HG03064 (cell line): ENCODE data around the gene ACTN2.

Experiments used
- ATAC-seq: cut with Tn5 transposase; IDR thresholded peaks from one replicate; pipeline ENCODE4 v1.9.1; 2021; ENCODE audit warnings: low read depth; ENCODE audit not compliant: unreplicated experiment

ACTN2 gene

DNA sequence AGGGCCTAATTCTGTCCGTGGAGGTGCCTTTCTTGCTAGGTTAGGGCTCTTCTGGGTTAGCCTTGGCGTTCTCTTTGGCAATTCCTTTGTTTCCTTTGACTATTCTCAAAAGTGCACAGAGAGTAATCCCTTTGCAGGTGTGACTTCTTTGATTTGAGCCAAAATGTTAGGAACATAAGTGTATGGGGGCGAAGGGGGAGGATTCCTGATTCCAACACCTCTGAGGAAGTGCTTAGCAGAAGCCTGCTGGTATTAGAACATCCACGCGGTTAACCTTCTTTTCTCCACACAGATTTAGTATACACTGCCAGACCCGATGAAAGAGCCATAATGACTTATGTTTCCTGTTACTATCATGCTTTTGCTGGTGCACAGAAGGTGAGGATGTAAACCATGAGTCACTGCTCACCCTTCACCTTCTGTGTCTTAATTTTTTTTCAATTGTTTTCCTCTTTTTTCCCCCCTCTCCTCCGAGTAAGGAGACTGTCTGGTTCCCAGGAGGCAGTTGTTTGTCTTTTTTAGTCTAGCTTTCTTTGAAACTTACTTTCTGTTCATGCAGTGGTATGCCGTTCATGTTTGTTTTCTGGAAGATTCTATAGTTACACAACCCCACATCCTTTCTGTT lies 48.0 kb downstream of the ACTN2 start:
- no peak for ATAC-seq

DNA sequence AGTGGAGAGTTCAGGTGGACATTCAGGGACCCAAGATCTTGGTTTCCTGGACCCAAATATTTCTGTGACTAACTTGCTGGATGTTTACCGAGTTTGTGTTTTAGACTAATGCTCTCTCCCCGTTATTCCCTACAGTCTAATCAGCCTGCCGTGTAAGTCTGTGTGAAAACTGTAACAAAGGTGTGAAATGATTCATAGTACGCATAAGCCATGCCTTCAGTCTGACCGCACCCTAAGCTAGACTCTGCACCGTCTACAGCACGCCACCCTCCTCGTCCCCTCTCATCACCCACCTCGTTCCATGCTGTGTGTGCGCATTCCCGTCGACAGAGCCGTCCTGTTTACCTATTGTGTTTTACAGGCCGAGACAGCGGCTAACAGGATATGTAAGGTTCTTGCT lies 50.5 kb downstream of the ACTN2 start:
- no peak for ATAC-seq

GRCh38 chr1:236741753-236742152 lies 55.5 kb downstream of the ACTN2 start:
- no peak for ATAC-seq

DNA sequence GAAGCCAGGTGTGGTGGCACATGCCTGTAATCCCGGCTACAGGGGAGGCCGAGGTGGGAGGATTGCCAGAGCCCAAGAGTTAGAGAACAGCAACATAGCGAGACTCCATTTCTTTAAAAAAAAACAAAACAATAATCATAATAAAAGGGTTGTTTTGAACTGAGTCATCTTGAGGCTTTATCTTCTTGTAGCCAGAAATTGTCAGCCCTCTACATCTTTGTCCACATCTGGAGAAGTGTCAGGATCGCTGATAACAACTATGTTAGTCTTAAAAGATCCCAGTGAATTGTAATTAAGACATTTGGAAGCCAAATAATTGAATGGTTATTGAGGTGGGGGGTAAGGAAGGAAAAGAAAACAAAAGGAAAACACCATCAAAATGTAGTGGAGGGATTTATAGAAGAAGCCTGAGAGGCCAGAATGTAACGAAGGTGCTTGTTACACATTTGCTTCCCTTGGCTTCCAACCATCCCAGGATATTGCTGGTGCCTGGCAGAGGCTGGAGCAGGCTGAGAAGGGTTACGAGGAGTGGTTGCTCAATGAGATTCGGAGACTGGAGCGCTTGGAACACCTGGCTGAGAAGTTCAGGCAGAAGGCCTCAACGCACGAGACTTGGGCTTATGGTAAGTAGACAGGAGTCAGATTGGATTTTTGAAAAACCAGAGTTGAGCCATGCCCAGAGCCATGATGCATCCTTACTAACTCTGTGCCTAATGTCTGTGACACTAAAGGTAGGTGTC lies 56.3 kb downstream of the ACTN2 start:
- no peak for ATAC-seq

DNA sequence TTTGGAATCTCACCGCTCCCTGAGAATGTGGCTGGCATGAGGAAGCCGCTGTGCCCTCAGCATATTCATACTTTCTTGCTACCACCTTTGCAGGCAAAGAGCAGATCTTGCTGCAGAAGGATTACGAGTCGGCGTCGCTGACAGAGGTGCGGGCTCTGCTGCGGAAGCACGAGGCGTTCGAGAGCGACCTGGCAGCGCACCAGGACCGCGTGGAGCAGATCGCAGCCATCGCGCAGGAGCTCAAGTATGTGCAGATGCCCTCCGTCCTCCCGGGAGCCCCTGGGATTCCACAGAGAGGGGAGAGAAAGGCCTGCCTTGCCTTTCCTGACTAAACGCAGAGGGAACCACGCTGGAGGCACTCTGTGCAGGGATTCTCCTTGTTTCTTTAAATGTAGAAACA lies 58.2 kb downstream of the ACTN2 start:
- no peak for ATAC-seq

DNA sequence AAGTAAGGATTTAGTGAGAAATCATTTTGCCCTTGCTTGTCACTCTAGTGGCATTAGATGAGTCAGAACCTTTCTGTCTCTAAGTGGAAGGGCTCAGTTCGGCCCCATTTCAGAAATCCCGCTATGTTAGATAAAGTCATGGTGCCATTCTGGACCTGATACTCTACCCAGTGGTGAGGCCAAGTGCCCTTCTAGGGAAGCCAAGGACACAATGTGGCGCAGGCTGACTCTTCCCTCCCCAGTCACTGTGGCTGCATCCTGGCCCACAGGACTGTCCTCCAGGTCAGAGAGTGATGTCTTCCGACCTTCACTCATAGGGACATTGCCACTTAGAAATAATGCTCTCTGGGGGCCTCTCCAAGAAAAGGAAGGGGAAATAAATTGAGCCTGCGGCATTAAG lies 60.5 kb downstream of the ACTN2 start:
- ATAC-seq: no peak

- no peak for ATAC-seq
Measured at GRCh38 chr1:236747311-236747985, 61.1 kb downstream of the ACTN2 start.

DNA sequence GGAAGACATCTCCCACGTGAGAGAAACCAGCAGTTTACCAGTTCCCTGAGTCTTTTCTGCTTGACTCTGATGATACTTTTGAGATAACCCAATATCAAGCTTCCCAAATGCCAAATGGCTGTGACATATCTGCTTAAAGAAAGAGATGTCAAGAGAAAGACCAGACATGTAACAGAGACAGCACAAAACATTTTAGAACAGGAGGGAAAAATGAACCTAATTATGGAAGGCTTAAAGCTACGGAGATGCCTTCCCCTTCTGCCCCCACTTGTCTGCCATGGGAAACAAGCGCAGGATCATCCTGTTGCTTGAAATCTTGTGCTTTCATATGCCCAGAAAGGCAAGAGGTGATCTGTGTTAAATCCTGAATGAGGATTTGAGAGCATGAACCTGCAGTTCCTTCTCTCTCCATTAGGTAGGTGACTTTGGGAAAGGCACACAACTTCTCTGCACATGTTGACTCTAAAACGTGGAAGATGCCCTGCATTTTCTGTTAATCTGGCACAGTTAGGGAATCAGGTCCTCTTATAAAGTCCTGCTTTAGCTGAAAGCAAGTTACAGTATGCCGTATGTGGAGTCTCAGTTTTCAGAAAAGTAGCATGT lies 62.1 kb downstream of the ACTN2 start:
- no peak for ATAC-seq

- no peak for ATAC-seq
Measured at GRCh38 chr1:236750928-236751327, 64.6 kb downstream of the ACTN2 start.

DNA sequence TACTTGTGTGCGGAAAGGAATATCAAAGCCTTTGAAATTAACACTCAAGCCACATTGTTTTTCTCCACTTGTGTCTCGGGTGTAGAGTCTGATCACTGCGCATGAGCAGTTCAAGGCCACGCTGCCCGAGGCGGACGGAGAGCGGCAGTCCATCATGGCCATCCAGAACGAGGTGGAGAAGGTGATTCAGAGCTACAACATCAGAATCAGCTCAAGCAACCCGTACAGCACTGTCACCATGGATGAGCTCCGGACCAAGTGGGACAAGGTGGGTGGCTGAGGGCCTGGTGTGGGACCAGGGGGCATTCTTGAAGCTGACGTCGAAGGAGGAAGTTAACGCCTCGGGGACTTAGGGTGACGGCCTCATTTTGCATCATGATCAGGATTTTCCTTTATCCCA lies 65.1 kb downstream of the ACTN2 start:
- no peak for ATAC-seq

- no peak for ATAC-seq
Measured at GRCh38 chr1:236751935-236752334, 65.6 kb downstream of the ACTN2 start.

GRCh38 chr1:236753516-236753915 lies 67.2 kb downstream of the ACTN2 start:
- ATAC-seq: no peak

- ATAC-seq: no peak
Measured at GRCh38 chr1:236753964-236754363, 67.7 kb downstream of the ACTN2 start.

GRCh38 chr1:236754525-236755210 lies 68.4 kb downstream of the ACTN2 start:
- no peak for ATAC-seq

DNA sequence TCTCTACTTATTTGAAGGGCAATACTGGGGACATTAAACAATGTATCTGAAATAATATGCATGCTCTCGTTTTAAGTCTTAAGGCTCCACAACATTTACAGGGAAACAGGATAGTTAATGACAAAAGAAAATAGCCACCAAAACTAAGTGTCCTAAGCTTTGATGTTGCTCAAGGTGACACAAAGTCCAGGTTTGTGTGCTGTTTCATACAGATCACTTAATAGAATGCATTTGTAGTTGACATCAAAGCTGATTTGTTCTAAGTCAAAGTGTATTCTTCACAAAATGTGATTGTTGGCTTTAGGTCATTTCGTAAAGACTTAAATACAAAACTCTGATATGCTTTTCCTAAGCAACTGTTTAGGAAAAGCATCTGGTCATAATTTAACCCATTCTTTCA lies 71.3 kb downstream of the ACTN2 start:
- ATAC-seq: no peak

DNA sequence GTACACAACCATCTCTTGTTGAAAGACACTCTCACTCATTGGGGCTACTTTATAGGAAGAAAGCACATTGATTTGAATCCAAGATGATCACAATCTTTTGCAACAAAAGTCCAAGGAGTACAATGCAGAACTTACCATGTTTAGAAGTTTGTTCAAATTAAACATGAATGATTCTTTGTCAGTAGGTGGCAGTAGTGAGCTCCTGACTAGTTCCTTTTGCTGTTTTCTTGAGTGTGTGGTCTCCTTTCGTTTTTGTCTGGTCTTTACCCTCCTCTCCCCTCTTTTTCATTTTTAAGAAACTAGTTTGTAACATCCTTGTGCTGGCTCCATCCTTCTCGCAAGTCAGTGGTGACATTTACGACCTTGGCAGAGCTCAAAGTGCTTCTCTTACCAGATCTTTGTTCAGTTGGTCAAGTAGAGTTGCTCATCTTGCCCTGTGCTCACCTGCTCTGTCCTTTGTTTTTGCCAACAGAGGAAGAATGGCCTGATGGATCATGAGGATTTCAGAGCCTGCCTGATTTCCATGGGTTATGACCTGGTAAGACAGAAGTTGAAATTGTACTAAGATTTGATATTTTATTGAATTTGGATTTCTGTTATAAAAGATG lies 73.1 kb downstream of the ACTN2 start:
- ATAC-seq: no peak

DNA sequence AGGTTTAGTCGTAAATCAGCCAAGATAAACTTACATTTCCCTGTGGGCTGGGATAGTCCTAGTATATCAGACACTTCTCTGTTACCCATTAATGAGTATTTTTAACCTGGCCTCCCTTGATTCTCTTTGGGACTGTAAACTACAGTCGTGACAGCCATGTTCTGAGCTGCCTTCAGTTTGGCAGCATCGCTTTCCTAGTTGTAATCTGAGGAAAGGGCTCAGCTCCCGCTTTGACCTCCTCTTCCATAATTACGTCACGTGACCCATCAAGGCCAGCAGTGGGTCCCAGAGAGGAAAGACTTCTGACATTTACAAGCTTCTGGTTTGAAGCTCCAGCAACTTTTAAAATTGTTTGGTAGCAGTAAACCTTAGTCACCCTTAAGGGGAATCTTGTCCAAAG lies 74.2 kb downstream of the ACTN2 start:
- no peak for ATAC-seq

- ATAC-seq: no peak
Measured at GRCh38 chr1:236760986-236761385, 74.7 kb downstream of the ACTN2 start.

DNA sequence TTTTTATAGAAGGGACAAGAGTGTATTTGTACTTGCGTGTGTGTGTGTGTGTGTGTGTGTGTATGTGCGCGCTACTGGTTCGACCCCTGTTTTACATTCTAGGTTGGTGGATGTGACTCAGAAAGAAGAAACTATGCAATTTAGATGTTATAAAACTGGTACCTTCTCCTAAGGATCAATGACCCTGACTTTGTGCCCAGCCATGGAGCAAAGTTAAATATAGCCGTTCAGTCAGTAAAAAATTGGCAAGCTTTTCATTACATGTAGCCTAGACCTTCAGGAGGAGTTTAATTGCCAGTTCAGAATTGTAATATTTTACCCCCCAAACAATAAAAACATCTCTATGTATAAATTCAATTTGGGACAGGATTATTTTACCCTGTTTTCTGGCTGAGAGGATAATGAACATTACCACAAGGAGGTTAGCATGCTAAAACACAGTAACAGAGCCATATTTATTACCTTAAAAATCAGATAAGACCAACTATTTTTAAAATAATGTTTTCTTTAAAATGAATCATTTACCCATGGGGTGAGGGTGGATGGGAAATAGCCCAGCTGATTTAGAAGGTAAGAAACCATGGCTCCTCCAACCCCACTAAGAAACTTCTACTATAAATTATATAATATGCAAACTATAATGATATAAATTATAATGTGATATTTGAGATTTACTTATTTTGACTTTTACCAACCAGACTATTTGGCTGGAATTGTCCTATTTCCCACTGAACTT lies 75.3 kb downstream of the ACTN2 start:
- ATAC-seq: no peak

DNA sequence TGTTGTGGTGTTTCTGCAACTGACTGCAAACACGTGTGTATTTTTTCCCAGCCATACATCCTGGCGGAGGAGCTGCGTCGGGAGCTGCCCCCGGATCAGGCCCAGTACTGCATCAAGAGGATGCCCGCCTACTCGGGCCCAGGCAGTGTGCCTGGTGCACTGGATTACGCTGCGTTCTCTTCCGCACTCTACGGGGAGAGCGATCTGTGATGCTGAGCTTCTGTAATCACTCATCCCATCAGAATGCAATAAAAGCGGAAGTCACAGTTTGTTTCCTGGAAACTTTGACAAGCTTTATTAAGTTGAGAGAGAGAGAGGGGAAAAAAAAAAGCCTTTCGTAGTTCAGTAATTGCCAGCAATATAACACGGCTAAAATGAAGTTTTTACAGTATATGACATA lies 76.1 kb downstream of the ACTN2 start:
- ATAC-seq: no peak
